Left ventricle myocardium inferior (tissue), 1 donor: Measurements from ENCODE around the gene UBE2D3. TPM values are rescaled to one million over a fixed set of nuclear protein-coding genes. Genes with fewer than 3 reads are reported as not detected.

Experiments
- DNase-seq: peaks from one replicate; pipeline ENCODE4 v3.0.0-alpha.2; 2020
- H3K27ac ChIP-seq: fragments of 200-600 bp; replicated peaks from 2 replicates; pipeline ENCODE4 v1.8.0; 2021
- H3K27me3 ChIP-seq: fragments of 200-600 bp; 2 replicates; pipeline ENCODE4 v1.8.0; 2021; ENCODE audit warnings: low read depth
- H3K36me3 ChIP-seq: fragments of 200-600 bp; 2 replicates; pipeline ENCODE4 v1.8.0; 2021
- H3K4me1 ChIP-seq: fragments of 200-600 bp; 2 replicates; pipeline ENCODE4 v1.8.0; 2021
- H3K4me3 ChIP-seq: fragments of 200-600 bp; 2 replicates; pipeline ENCODE4 v1.8.0; 2021; ENCODE audit warnings: mild to moderate bottlenecking, moderate library complexity
- H3K9me3 ChIP-seq: fragments of 200-600 bp; replicated peaks from 2 replicates; pipeline ENCODE4 v1.8.0; 2021
- intact Hi-C: fragments of 100-400 bp; cut with micrococcal nuclease; formaldehyde crosslinking; loops from one replicate; pipeline ENCODE4 v1.11.0; 2022
- total RNA-seq: library from RNA; stranded (reverse); fragmentation: NEBNext Ultra II Directional; extraction: Animal tissue kit (Norgen Biotek cat#: 25700); gene quantifications from one replicate; pipeline ENCODE4 v1.2.1, GENCODE V29; 2021
- TF ChIP-seq, protein P1 (sequence below): fragments of 200-600 bp; IDR thresholded peaks from 2 replicates; pipeline ENCODE4 v1.8.0; 2021; ENCODE audit warnings: antibody characterized with exemption, mild to moderate bottlenecking, borderline replicate concordance
- donor health status: DM: no; HTN: yes; CAD: no; lungs with severe emphysema.

The UBE2D3 gene
- total RNA-seq, 1 donor from 2014 or later = 251 TPM

DNA sequence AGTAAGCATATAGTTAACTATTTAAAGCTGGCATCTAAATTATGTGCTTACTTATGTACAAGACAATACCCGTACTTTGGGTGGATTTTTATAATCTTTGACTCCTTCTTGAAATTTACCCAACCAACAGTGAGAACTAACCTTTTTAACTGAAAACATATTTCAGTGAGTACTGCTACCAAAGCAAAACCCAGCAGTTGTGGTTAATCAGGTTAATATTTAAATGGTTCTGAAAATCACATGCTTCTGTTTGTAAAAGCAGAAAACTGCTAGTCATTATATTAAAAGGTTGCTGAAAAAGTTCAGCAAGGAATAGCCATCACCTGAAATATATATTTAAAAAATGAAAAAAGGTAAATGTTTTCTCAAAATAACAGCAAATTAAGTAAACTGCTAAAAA, 20.0 kb downstream of the UBE2D3 start:
- DNase-seq = no peak
- no peaks in the 10 kb centered on the region for H3K9me3 ChIP-seq
- peaks cover 65% of the 10 kb centered on the region for H3K4me1 ChIP-seq
- intact Hi-C loops = no loop called here
- TF ChIP-seq, protein P1, sequence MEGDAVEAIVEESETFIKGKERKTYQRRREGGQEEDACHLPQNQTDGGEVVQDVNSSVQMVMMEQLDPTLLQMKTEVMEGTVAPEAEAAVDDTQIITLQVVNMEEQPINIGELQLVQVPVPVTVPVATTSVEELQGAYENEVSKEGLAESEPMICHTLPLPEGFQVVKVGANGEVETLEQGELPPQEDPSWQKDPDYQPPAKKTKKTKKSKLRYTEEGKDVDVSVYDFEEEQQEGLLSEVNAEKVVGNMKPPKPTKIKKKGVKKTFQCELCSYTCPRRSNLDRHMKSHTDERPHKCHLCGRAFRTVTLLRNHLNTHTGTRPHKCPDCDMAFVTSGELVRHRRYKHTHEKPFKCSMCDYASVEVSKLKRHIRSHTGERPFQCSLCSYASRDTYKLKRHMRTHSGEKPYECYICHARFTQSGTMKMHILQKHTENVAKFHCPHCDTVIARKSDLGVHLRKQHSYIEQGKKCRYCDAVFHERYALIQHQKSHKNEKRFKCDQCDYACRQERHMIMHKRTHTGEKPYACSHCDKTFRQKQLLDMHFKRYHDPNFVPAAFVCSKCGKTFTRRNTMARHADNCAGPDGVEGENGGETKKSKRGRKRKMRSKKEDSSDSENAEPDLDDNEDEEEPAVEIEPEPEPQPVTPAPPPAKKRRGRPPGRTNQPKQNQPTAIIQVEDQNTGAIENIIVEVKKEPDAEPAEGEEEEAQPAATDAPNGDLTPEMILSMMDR = no peak
- no peak overlapping the region for H3K27ac ChIP-seq
- no peaks in the 10 kb centered on the region for H3K27me3 ChIP-seq
- no peak overlapping the region for H3K4me3 ChIP-seq
- H3K36me3 ChIP-seq = peaks cover 46% of the 10 kb centered on the region

DNA sequence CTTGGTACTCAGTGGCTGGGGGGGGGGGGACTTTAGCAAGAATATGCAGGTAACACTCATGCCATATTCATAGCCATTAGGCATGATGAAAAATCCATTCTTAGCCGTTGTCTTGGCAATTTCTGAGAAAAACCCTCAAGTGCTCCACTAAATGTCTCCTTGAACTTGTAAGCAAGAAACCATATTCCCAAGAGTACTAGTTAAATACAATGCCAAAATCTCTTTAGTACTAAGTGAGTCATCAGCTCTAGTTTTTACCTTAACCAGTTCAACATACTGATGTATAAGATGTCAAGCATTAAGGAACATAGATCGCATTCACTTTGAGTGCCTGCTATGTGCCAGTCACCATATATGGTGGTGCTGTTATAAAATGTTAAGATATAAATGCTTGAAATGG, 27.5 kb downstream of the UBE2D3 start:
- Histone ChIP-seq H3K9me3 (no peaks in the 10 kb centered on the region), H3K27me3 (no peaks in the 10 kb centered on the region), H3K27ac (no peak overlapping the region), H3K36me3 (peaks cover 90% of the 10 kb centered on the region), H3K4me1 (no peaks in the 10 kb centered on the region), H3K4me3 (no peak overlapping the region)
- intact Hi-C loops = no loop called here
- DNase-seq = no peak
- TF ChIP-seq, protein P1 = no peak

DNA sequence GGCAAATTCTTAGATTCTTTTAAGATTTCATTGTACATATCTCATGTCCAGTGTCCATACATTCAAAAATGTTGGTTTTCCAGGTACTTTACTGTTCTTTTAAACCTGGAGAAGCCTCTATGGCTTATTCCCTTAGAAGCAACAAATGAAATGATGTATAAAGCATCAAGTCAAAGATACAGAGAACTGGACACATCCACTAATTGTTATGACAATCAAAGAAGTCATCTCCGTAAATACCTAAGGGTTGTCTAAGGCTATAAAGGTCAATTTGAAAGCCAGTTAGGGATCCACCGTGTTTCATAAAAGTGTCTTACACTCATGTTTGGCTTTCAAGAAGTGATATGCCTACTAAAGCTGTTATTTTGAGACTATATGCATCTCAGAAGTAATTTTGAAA, 32.4 kb downstream of the UBE2D3 start:
- no peaks in the 10 kb centered on the region for H3K27me3 ChIP-seq
- DNase-seq = no peak
- H3K9me3 ChIP-seq = no peaks in the 10 kb centered on the region
- TF ChIP-seq, protein P1 = no peak
- no peaks in the 10 kb centered on the region for H3K4me1 ChIP-seq
- H3K36me3 ChIP-seq = peaks cover 59% of the 10 kb centered on the region
- intact Hi-C loops = no loop called here
- no peak overlapping the region for H3K4me3 ChIP-seq
- H3K27ac ChIP-seq = no peak overlapping the region

DNA sequence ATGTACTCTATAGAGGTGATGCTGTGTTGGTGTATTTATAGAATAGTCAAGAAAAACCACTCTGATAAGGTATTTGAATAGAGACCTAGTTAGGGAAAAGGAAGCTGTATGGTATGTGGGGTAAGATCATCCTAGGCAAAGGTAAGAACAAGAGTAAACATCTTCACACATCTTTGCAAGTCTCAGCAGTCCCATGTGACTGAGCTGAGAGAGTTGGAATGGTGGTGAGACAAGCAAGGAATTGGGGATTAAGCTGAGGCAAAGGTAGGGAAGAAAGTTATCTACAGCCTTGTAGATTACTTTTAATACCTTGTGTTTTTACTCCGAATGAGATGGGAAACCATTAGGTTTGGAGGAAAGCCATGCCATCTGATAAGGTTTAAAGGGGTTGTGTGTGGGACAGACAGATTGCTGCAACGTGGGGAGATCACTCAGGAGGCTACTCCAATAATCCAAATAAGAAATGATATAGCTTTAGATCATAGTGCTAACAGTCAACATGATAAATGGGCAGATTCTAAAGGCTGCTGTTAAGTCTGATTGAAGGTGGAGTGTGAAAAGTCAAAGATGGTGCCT, 34.9 kb downstream of the UBE2D3 start:
- Histone ChIP-seq H3K4me1 (no peaks in the 10 kb centered on the region), H3K27ac (no peak overlapping the region), H3K4me3 (no peak overlapping the region), H3K27me3 (no peaks in the 10 kb centered on the region), H3K36me3 (peaks cover 33% of the 10 kb centered on the region), H3K9me3 (peaks cover 11% of the 10 kb centered on the region)
- DNase-seq = no peak
- intact Hi-C loops = no loop called here
- TF ChIP-seq, protein P1 = no peak

DNA sequence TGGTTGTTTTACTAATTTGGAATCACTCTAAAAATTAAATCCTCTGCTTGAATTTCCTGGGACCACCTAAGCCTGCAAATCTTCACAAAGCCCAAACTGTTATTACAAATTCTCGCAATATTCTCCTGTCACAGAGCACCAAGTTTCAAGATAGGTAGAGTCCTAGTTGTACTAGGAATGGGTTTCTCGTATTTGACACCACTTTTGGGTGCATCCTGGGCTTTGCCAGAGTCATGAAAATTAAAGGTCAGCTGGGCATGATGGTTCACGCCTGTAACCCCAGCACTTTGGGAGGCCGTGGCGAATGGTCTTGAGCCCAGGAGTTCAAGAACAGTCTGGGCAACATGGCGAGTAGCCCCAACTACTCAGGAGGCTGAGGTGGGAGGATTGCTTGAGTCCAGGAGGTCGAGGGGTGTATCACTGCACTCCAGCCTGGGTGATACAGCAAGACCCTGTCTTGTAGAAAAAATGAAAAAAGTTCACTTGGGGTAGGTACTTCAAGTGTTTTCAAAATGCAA, 36.0 kb downstream of the UBE2D3 start:
- intact Hi-C loops = no loop called here
- Histone ChIP-seq H3K4me1 (no peaks in the 10 kb centered on the region), H3K4me3 (no peak overlapping the region), H3K36me3 (peaks cover 23% of the 10 kb centered on the region), H3K9me3 (peaks cover 12% of the 10 kb centered on the region), H3K27ac (no peak overlapping the region), H3K27me3 (no peaks in the 10 kb centered on the region)
- TF ChIP-seq, protein P1 = no peak
- no peak for DNase-seq
